GM19397 (cell line): ENCODE results near the gene CNTFR.

ENCODE experiments used
- ATAC-seq: cut with Tn5 transposase; IDR thresholded peaks from one replicate; pipeline ENCODE4 v1.9.1; 2021; ENCODE audit warnings: mild to moderate bottlenecking, moderate library complexity; ENCODE audit not compliant: unreplicated experiment

Gene CNTFR

DNA sequence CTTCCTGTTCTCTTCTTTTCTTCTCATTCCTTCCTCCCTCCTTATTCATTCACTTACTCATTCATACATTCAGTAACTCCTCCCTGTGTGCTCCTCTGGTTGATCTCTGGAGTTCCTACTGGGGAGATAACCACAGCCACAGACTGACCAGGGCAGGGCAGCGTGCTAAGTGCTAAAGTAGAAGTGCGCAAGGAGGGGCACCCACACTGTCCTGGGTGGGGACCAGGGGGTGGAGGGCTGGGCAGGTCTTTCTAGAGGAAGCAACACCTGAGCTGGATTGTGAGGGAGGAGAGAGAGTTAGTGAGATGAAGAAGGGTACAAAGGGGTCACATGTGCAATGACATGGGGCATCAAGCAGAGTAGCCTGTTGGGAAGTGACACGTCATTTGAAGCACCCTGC lies 80.6 kb downstream of the CNTFR start:
- no peak for ATAC-seq

DNA sequence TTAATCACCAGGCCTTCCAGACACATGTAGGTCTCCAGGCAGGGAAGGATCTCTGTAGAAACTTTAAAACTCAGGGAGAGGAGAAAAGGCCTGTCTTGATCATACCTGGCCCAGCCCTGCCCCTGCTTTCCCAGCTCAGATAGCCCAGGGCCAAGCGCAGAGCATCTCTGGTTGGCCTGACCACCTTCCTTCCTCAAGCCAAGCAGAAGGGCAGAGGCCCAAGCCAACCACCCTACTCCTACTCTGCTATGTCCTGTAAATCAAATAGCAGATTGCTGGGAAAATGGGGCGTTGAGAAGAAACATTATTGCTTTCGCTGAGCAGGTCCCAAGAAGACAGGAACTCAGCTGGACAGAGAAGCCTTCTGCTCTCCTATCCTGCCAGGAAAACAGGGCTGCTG lies 81.1 kb downstream of the CNTFR start:
- no peak for ATAC-seq

DNA sequence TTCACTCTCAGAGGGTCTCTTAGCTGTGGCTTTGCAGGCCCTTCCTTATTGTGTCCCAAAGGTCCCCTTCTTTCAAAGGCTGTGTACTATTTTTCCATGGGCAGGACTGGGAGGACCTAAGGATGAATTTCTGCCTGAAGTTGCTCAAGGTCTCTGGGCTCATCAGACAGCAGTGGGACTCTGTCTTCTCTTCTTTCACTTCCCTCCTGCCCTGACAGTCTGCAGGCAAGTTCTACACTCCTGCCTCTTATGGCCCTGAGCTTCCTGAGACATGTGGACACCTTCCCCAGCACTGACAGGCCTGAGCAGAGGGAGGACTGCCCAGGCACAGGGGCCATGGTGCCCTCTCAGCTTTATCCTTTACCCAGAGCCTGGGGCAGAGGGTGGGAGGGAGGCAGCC lies 81.6 kb downstream of the CNTFR start:
- no peak for ATAC-seq

DNA sequence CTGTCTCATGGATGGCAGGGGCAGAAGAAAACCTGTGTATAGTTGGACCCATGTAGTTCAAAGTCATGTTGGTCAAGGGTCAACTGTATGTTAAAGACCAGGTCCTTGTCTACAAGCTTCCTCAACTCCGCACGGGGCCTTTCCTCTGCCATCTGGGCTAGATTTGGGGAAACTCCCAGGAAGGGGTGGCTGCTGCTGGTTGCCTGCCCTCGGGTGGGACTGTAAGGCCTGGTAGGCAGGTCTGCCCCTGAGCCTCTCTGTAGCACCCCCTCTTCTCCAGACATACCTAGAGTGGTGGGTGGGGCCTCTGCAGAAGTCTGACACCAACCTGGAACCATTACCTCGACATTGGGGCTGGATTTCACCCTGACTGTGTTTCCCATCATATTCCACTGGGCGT lies 82.0 kb downstream of the CNTFR start:
- no peak for ATAC-seq

DNA sequence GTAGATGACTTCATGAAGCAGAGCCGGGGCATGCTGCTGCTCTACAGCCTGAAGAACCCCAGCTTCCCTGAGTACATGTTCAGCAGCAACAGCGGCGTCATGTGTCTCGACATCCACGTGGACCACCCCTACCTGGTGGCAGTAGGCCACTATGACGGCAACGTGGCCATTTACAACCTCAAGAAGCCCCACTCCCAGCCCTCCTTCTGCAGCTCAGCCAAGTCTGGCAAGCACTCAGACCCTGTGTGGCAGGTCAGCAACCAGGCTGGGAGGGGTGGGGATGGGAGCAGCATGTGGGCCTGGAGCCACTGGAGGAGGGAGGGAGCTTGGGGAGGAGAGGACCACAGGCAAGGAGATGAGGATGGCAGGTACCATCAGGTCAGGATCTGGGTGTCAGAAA lies 82.9 kb downstream of the CNTFR start:
- ATAC-seq = no peak

DNA sequence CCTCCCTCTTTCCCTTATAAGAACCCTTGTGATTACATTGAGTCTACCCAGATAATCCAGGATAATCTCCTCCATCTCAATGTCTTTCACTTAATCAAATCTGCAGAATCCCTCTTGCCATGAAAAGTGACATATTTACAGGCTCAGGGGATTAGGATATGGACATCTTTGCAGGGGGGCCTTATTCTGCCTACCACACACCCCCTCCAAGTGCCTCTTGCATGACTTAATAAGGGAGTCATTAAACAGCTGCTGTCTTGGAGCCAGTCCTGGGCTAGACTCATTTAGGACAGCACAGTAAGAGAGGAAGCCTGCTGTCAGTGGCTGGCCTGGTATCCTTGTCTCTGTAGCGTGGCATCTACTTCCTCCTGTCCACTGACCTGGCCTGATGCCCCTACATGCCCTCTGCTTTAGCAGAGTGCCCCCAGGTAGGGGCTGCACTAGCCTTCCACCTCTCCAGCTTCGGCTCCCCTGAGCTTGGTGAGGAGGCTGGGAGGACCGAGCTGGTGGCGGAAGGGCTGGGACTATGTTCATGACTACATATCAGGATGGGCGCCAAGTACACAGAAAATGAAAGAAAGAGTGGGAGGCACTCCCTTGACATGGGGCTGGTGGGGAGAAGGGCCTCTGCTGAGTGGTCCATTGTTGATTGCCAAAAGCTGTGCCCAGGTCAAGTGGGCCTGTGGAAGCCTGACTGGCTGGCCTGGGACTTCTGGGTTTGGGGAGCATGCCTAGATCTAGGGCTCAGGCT lies 84.0 kb downstream of the CNTFR start:
- ATAC-seq = no peak

DNA sequence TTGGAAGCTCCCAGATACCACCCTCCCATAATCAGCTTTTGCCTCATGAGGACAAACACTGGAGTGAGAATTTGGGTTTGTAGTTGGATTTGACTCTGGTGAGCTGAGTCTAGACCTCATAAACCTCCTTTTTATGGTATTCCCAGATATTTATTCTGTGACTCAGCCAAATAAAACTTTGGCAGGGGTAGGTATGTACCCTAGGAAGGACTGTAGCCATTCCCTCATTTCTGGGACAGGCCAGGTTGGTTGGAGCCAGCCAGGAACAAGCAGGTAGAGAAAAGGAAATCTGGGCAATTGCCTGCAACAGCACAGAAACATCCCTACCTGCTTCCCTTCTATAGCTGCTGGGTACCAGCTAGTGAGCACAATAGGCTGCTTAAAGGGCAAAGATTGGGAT lies 86.1 kb downstream of the CNTFR start:
- no peak for ATAC-seq

DNA sequence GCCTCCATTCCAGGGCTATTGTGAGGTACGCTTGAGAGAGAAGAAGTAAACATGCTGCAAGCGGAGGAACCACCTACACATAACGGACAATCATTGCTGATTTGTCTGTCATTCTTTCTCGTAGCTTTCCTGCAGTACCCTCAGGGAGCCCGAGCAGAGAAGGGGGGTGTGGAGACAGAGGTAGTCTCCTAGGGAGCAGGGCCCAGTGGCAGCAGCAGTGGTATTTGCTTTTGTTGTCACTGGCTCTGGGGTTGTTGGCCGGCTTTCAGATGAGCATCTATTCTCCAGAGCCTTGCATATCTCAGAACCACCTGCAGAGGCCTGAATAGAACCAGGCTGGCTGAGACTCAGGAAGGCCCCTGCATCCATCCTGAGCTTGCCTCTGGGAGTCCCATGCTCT lies 86.6 kb downstream of the CNTFR start:
- ATAC-seq = no peak

DNA sequence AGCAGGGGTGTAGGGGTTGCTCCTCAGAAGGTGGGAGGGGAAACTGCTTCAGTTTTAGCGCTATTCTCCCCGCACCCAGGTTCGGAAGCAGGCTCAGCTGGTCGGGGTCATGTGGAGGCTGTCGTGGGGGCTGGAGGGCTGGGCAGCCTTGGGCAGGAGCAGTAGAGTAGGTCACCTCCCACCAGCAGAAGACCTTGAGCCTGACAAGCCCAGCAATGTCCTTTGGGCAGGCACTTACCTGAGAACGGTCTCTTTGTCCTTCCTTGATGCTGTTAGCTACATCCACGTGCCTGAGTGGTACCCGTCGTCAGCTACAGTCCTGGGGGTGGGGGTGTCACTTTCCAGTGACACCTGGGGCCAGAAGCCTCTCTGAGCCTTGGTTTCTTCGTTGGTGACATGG lies 87.1 kb downstream of the CNTFR start:
- ATAC-seq = no peak

DNA sequence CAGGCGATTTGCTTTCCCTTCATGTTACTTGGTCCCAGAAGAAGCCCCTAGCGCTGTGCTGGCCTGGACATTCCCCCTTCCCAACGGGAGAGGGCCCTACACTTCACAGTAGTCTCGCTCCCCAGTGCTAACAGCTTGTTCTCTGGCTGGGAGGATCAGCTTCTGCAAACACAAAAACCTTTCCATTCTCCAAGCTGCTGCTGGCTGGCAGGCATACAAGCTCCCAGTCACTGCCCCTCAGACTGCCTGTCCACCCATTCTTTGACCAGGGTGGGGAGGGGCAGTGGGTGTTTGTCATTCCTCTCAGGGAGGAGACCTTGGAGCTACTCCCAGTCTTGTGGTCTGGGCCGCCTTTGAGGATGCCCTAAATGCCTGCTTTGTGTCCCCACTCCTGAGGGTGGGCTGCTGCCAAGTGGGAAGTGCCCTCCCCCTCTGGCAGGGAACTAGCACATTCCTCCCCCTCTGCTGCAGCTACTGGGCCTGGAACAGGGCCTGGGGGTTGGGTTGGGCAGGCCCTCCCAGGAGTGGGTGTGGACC lies 87.6 kb downstream of the CNTFR start:
- ATAC-seq = no peak
